IPS-11a (cell line): ENCODE data around the gene TFPT.
"Not testable (repeated sequence)": the region's sequence is repeated elsewhere in the genome, so short reads cannot be mapped to it uniquely, and the experiment has no call there.

Source experiments
- H3K4me3 ChIP-seq: one replicate; pipeline ENCODE4 v1.5.1; 2013; ENCODE audit warnings: low read depth, low read length, control low read depth

TFPT gene

GRCh38 chr19:54124393-54124792 is 8.9 kb upstream of the TFPT start:
- no peak overlapping the region for H3K4me3 ChIP-seq

GRCh38 chr19:54123682-54124081 is 8.2 kb upstream of the TFPT start:
- no peak overlapping the region for H3K4me3 ChIP-seq

GRCh38 chr19:54121259-54121658 is 5.8 kb upstream of the TFPT start:
- H3K4me3 ChIP-seq: no peak overlapping the region

- H3K4me3 ChIP-seq: peak overlapping the region; percentile 95
These were observed 933 bp downstream of the TFPT start for GRCh38 chr19:54114340-54115108.

- no peak overlapping the region for H3K4me3 ChIP-seq
These were observed 5.8 kb downstream of the TFPT start for GRCh38 chr19:54109651-54110050.

- no peak overlapping the region for H3K4me3 ChIP-seq
These were observed 7.0 kb downstream of the TFPT start for GRCh38 chr19:54108496-54108895.

- no peak overlapping the region for H3K4me3 ChIP-seq
These were observed 7.5 kb downstream of the TFPT start for GRCh38 chr19:54107876-54108490.

- no peak overlapping the region for H3K4me3 ChIP-seq
These were observed 8.7 kb downstream of the TFPT start for GRCh38 chr19:54106716-54107115.

GRCh38 chr19:54105796-54106195 is 9.7 kb downstream of the TFPT start:
- H3K4me3 ChIP-seq: no peak overlapping the region

- no peak overlapping the region for H3K4me3 ChIP-seq
These were observed 10.3 kb downstream of the TFPT start for GRCh38 chr19:54104998-54105715.

GRCh38 chr19:54102421-54103169 is 12.9 kb downstream of the TFPT start, which contains the start of gene NDUFA3:
Gene NDUFA3 (plus strand): TSS chr19:54102855. CDS start chr19:54102879, 24 bp downstream.
- peak within 1 kb of the TSS; percentile 82 for H3K4me3 ChIP-seq

GRCh38 chr19:54100561-54100960 is 14.9 kb downstream of the TFPT start, which contains the start of gene OSCAR:
Gene OSCAR (minus strand): TSS chr19:54100803. CDS start chr19:54100792, 11 bp downstream.
- no peak within 1 kb of the TSS for H3K4me3 ChIP-seq

- not testable (repeated sequence) for H3K4me3 ChIP-seq
These were observed 15.6 kb downstream of the TFPT start for GRCh38 chr19:54099903-54100255.

- H3K4me3 ChIP-seq: no peak overlapping the region
These were observed 16.1 kb downstream of the TFPT start for GRCh38 chr19:54099190-54099902.

- H3K4me3 ChIP-seq: no peak overlapping the region
These were observed 18.8 kb downstream of the TFPT start for GRCh38 chr19:54096617-54097106.

GRCh38 chr19:54095859-54096616 is 19.4 kb downstream of the TFPT start:
- peak overlapping the region; percentile 39 for H3K4me3 ChIP-seq

- peak overlapping the region; percentile 39 for H3K4me3 ChIP-seq
These were observed 20.2 kb downstream of the TFPT start for GRCh38 chr19:54095136-54095858.

GRCh38 chr19:54094426-54095000 is 20.9 kb downstream of the TFPT start:
- H3K4me3 ChIP-seq: no peak overlapping the region
